Endothelial cell of umbilical vein (primary cell): ENCODE data around the gene PPP2R5A. TPM values are rescaled to one million over a fixed set of nuclear protein-coding genes. Genes with fewer than 3 reads are reported as not detected.

Experiments used
- BruUV-seq: library from RNA; stranded (reverse); fragments of 400-500 nt; replicated peaks from 2 replicates; lab custom pipeline; 2021; lab: Mats Ljungman, UMichigan
- CTCF ChIA-PET: fragments of 300-600, 350-600 bp; sonication (Branson Sonifier 250); formaldehyde crosslinking; loops from one replicate; lab custom pipeline; 2021; ENCODE audit warnings: antibody characterized with exemption, inconsistent platforms; lab: Charles Lee
- POLR2A ChIA-PET: fragments of 300-600, 350-600 bp; sonication (Branson Sonifier 250); formaldehyde crosslinking; loops from one replicate; lab custom pipeline; 2021; ENCODE audit warnings: antibody characterized with exemption, inconsistent platforms; lab: Charles Lee
- DNase-seq: peaks from one replicate; pipeline ENCODE4 v3.0.0-alpha.2; 2011; ENCODE audit warnings: low read depth, low spot score
- FAIRE-seq: peaks from 2 replicates; lab custom pipeline; 2011; peaks lifted over from hg19 to GRCh38; lab: Jason Lieb, UNC
- H2AFZ ChIP-seq: 2 replicates; pipeline ENCODE4 v1.6.0; 2012; ENCODE audit warnings: low read depth, low read length, control low read depth, inconsistent platforms
- H3K27ac ChIP-seq: 2 replicates; pipeline ENCODE4 v1.5.1; 2011; ENCODE audit warnings: low read depth, mild to moderate bottlenecking, control low read depth, low read length, moderate library complexity; ENCODE audit not compliant: insufficient read depth
- H3K27me3 ChIP-seq, 2 experiments: 2 replicates each; pipeline versions ENCODE4 v1.6.0 to v1.6.1; 2011; ENCODE audit warnings: low read length in 2 of 2, mixed read lengths in 1 of 2; ENCODE audit not compliant: control insufficient read depth in 2 of 2, insufficient read depth in 2 of 2
- H3K36me3 ChIP-seq, 2 experiments: 2 replicates in 1 of 2; 3 replicates in 1 of 2; pipeline ENCODE4 v1.5.1; 2011; ENCODE audit warnings: low read length in 2 of 2, mild to moderate bottlenecking in 1 of 2, moderate library complexity in 1 of 2; ENCODE audit not compliant: control insufficient read depth in 2 of 2, insufficient read depth in 2 of 2; ENCODE audit errors: extremely low read depth in 1 of 2
- H3K4me1 ChIP-seq: 3 replicates; pipeline ENCODE4 v1.5.1; 2011; ENCODE audit warnings: mild to moderate bottlenecking, low read length; ENCODE audit not compliant: control insufficient read depth, insufficient read depth; ENCODE audit errors: extremely low read depth
- H3K4me2 ChIP-seq: 2 replicates; pipeline ENCODE4 v1.6.1; 2011; ENCODE audit warnings: low read length, control low read depth, mixed read lengths; ENCODE audit not compliant: insufficient read depth
- H3K4me3 ChIP-seq, 3 experiments: fragments of 200-600 bp in 1 of 3; sonication (generic), shearing (Covaris generic) in 1 of 3; replicated peaks in 1 of 3; 2 replicates each; pipeline ENCODE4 v1.5.1; 2011 to 2016; ENCODE audit warnings: control low read depth in 3 of 3, low read length in 3 of 3, mild to moderate bottlenecking in 2 of 3, inconsistent platforms in 1 of 3, low read depth in 1 of 3, moderate library complexity in 1 of 3; ENCODE audit not compliant: insufficient read depth in 1 of 3
- H3K79me2 ChIP-seq: 2 replicates; pipeline ENCODE4 v1.6.0; 2012; ENCODE audit warnings: low read length, inconsistent platforms; ENCODE audit not compliant: control insufficient read depth, insufficient read depth
- H3K9ac ChIP-seq: replicated peaks from 2 replicates; pipeline ENCODE3; 2011; ENCODE audit warnings: low read length, control low read depth; ENCODE audit not compliant: insufficient read depth; ENCODE audit errors: extremely low read depth
- H3K9me1 ChIP-seq: replicated peaks from 3 replicates; pipeline ENCODE4 v1.6.0; 2011; ENCODE audit warnings: mild to moderate bottlenecking, low read length; ENCODE audit not compliant: control insufficient read depth, insufficient read depth; ENCODE audit errors: extremely low read depth
- H3K9me3 ChIP-seq: replicated peaks from 2 replicates; pipeline ENCODE4 v1.5.1; 2012; ENCODE audit warnings: low read length, inconsistent platforms; ENCODE audit not compliant: control insufficient read depth, insufficient read depth
- H4K20me1 ChIP-seq: replicated peaks from 2 replicates; pipeline ENCODE3; 2011; ENCODE audit warnings: mild to moderate bottlenecking, low read length; ENCODE audit not compliant: control insufficient read depth, insufficient read depth; ENCODE audit errors: extremely low read depth
- EZH2 ChIP-seq: IDR thresholded peaks from 2 replicates; pipeline ENCODE4 v1.6.1; 2012; ENCODE audit warnings: borderline replicate concordance, low read depth, mild to moderate bottlenecking, moderate library complexity, low read length, inconsistent platforms; ENCODE audit not compliant: severe bottlenecking
- FOS ChIP-seq: IDR thresholded peaks from 2 replicates; pipeline ENCODE4 v1.6.1; 2011; ENCODE audit warnings: mild to moderate bottlenecking, low read length, moderate library complexity, borderline replicate concordance; ENCODE audit not compliant: insufficient read depth
- GATA2 ChIP-seq: IDR thresholded peaks from 2 replicates; pipeline ENCODE4 v1.7.0; 2011; ENCODE audit warnings: low read depth, mild to moderate bottlenecking, moderate library complexity, mixed read lengths, low read length; ENCODE audit not compliant: insufficient read length, insufficient read depth
- JUN ChIP-seq: IDR thresholded peaks from 2 replicates; pipeline ENCODE4 v1.6.1; 2011; ENCODE audit warnings: borderline replicate concordance, low read depth; ENCODE audit not compliant: insufficient read length, insufficient read depth
- MYC ChIP-seq: IDR thresholded peaks from one replicate; pipeline ENCODE4 v1.6.1; 2011; ENCODE audit warnings: mild to moderate bottlenecking, low read depth, low read length
- POLR2A ChIP-seq: IDR thresholded peaks from 2 replicates; pipeline ENCODE4 v1.6.1; 2012; ENCODE audit warnings: low read depth, mild to moderate bottlenecking, control low read depth, low read length
- POLR2AphosphoS5 ChIP-seq: IDR thresholded peaks from 2 replicates; pipeline ENCODE4 v1.6.1; 2012; ENCODE audit warnings: low read depth, mild to moderate bottlenecking, control low read depth, low read length, moderate library complexity; ENCODE audit not compliant: insufficient read depth
- dilution Hi-C: fragments of 300-500 bp; cut with MboI; formaldehyde crosslinking; loops from one replicate; pipeline ENCODE4 v1.15.0; 2019; ENCODE audit warnings: low sequenced_read_pairs; ENCODE audit not compliant: extremely low pct_ligation_motif_present
- intact Hi-C: fragments of 100-400 bp; cut with micrococcal nuclease; formaldehyde crosslinking; loops from one replicate; pipeline ENCODE4 v1.10.0; 2022
- polyA plus RNA-seq, 4 experiments: library from polyadenylated mRNA; depleted of rRNA in 3 of 4; stranded (reverse) in 3 of 4; unstranded in 1 of 4; fragments of >200 nt; gene quantifications; 2 replicates each; pipeline versions ENCODE4 v1.2.1 to v1.2.3, GENCODE V29; 2011 to 2012; ENCODE audit warnings: missing spikeins in 1 of 4
- total RNA-seq: library from RNA; stranded (reverse); gene quantifications from 2 replicates; pipeline ENCODE4 v1.2.3, GENCODE V29; 2021
- TF ChIP-seq, protein P1 (sequence below): IDR thresholded peaks from 2 replicates; pipeline ENCODE4 v1.6.1; 2011; ENCODE audit not compliant: insufficient read depth, insufficient read length
- TF ChIP-seq, protein P2 (sequence below), 2 donors: IDR thresholded peaks; 1 replicate in 1 of 2; 2 replicates in 1 of 2; pipeline ENCODE4 v1.5.1; 2011; ENCODE audit warnings: low read length in 2 of 2, mild to moderate bottlenecking in 2 of 2, moderate library complexity in 2 of 2, control low read depth in 1 of 2, inconsistent platforms in 1 of 2, low read depth in 1 of 2; ENCODE audit not compliant: insufficient read depth in 1 of 2; ENCODE audit errors: extremely low read depth in 1 of 2

The PPP2R5A gene
- total and polyA plus RNA-seq, 2 donors (not counting 3 experiments of a cell fraction or from before 2014, with no cell fraction given) = 11.9 to 34.5 TPM

DNA sequence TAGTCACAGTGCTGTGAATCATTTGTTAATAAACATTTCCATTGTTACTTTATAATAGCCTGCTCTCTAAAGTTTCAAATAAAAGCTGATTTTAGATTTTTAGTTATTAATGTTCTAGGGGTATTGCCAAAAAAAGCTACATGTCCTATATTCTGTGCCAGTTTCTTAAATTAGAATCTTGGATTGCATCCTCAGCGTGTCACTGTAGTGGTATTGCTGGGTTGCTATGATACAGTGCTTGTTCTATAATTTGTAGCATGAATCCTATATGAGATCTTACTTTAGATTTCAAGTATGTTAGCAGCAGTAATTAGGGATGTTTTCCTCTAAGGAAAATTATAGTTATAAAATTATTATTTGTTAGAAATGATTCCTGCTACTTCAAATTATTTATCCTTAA is 16.4 kb downstream of the PPP2R5A start:
- dilution Hi-C loops (no loop called here), intact Hi-C loops (no loop called here)
- H3K27me3 ChIP-seq = no peaks in the 10 kb centered on the region
- H3K9ac ChIP-seq = no peak overlapping the region
- H4K20me1 ChIP-seq = no peaks in the 10 kb centered on the region
- H2AFZ ChIP-seq = no peak overlapping the region
- no peak overlapping the region for H3K4me2 ChIP-seq
- CTCF ChIA-PET = interaction anchor here (1.4 to 2.3 kb wide), 2 partner anchors 212 to 231 kb away, joined by 4 to 7 read pairs; no protein-coding TSS in a partner anchor
- H3K79me2 ChIP-seq = peaks cover 18% of the 10 kb centered on the region
- FAIRE-seq = no peak
- H3K4me3 ChIP-seq = no peak overlapping the region
- DNase-seq = no peak
- TF ChIP-seq POLR2A (no peak), EZH2 (no peak), GATA2 (no peak), FOS (no peak), POLR2AphosphoS5 (no peak), JUN (no peak), MYC (no peak)
- TF ChIP-seq, protein P1, sequence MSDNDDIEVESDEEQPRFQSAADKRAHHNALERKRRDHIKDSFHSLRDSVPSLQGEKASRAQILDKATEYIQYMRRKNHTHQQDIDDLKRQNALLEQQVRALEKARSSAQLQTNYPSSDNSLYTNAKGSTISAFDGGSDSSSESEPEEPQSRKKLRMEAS = no peak
- TF ChIP-seq, protein P2, sequence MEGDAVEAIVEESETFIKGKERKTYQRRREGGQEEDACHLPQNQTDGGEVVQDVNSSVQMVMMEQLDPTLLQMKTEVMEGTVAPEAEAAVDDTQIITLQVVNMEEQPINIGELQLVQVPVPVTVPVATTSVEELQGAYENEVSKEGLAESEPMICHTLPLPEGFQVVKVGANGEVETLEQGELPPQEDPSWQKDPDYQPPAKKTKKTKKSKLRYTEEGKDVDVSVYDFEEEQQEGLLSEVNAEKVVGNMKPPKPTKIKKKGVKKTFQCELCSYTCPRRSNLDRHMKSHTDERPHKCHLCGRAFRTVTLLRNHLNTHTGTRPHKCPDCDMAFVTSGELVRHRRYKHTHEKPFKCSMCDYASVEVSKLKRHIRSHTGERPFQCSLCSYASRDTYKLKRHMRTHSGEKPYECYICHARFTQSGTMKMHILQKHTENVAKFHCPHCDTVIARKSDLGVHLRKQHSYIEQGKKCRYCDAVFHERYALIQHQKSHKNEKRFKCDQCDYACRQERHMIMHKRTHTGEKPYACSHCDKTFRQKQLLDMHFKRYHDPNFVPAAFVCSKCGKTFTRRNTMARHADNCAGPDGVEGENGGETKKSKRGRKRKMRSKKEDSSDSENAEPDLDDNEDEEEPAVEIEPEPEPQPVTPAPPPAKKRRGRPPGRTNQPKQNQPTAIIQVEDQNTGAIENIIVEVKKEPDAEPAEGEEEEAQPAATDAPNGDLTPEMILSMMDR (IDR thresholded peaks at IDR 0.05; ENCODE audit: extremely low read depth in 1 of 2, insufficient read depth in 1 of 2, low read depth in 1 of 2, low read length in 2 of 2) = no peak
- no peaks in the 10 kb centered on the region for H3K9me1 ChIP-seq
- no peaks in the 10 kb centered on the region for H3K9me3 ChIP-seq
- no TSS peak for BruUV-seq
- no peak overlapping the region for H3K27ac ChIP-seq
- H3K36me3 ChIP-seq = no peaks in the 10 kb centered on the region
- POLR2A ChIA-PET = no interaction called here
- peaks cover 3% of the 10 kb centered on the region for H3K4me1 ChIP-seq
